Measurements from ENCODE around the gene SP4. TPM values are rescaled to one million over a fixed set of nuclear protein-coding genes. Genes with fewer than 3 reads are reported as not detected.

SP4 gene
- total RNA-seq: 8.6 TPM

GRCh38 chr7:21427871-21428658 lies at the start of gene SP4:
Gene SP4, plus strand, starts transcription at chr7:21428083. Its CDS starts 169 bp downstream, at chr7:21428252.
- Histone ChIP-seq H3K27ac (peak within 1 kb of the TSS; percentile 99), H3K4me1 (peaks cover 49% of the 10 kb centered on the region), H3K4me3 (peak within 1 kb of the TSS; percentile 82 to 83), H3K27me3 (no peaks in the 10 kb centered on the region), H3K9me3 (no peaks in the 10 kb centered on the region), H3K36me3 (no peaks in the 10 kb centered on the region)
- intact Hi-C loops (cut with DNase I): no loop called here
- peak in 1 of 2 donors; percentile 8 for TF ChIP-seq POLR2AphosphoS5 (IDR thresholded peaks at IDR 0.05; ENCODE audit: insufficient read depth in 1 of 2, low read depth in 1 of 2)
- TF ChIP-seq POLR2A (IDR thresholded peaks at IDR 0.05): peak in 1 of 2 donors; percentile 51
- no peak for TF ChIP-seq CTCF (IDR thresholded peaks at IDR 0.05)
- DNase-seq (ENCODE audit: extremely low spot score in 2 of 2): peak in 1 of 2 donors; percentile 96

- no peaks in the 10 kb centered on the region for H3K9me3 ChIP-seq
- DNase-seq (ENCODE audit: extremely low spot score in 2 of 2): no peak
- TF ChIP-seq CTCF (IDR thresholded peaks at IDR 0.05) (no peak), POLR2A (IDR thresholded peaks at IDR 0.05) (no peak), POLR2AphosphoS5 (IDR thresholded peaks at IDR 0.05; ENCODE audit: insufficient read depth in 1 of 2, low read depth in 1 of 2) (no peak)
- H3K27ac ChIP-seq: no peak overlapping the region
- H3K4me3 ChIP-seq: no peak overlapping the region
- no peaks in the 10 kb centered on the region for H3K4me1 ChIP-seq
- H3K36me3 ChIP-seq: no peaks in the 10 kb centered on the region
- intact Hi-C loops (cut with DNase I): no loop called here
- H3K27me3 ChIP-seq: no peaks in the 10 kb centered on the region
These were observed 44.4 kb upstream of the SP4 start for GRCh38 chr7:21383227-21384220.

- TF ChIP-seq POLR2AphosphoS5 (IDR thresholded peaks at IDR 0.05; ENCODE audit: insufficient read depth in 1 of 2, low read depth in 1 of 2) (no peak), POLR2A (IDR thresholded peaks at IDR 0.05) (no peak), CTCF (IDR thresholded peaks at IDR 0.05) (no peak)
- H3K27ac ChIP-seq: no peak overlapping the region
- no peaks in the 10 kb centered on the region for H3K27me3 ChIP-seq
- H3K4me3 ChIP-seq: no peak overlapping the region
- no peaks in the 10 kb centered on the region for H3K9me3 ChIP-seq
- no peaks in the 10 kb centered on the region for H3K36me3 ChIP-seq
- no peak for DNase-seq (ENCODE audit: extremely low spot score in 2 of 2)
- no peaks in the 10 kb centered on the region for H3K4me1 ChIP-seq
- intact Hi-C loops (cut with DNase I): no loop called here
These were observed 33.9 kb upstream of the SP4 start for GRCh38 chr7:21393937-21394336.

GRCh38 chr7:21401944-21402343 lies 25.9 kb upstream of the SP4 start:
- Histone ChIP-seq H3K9me3 (no peaks in the 10 kb centered on the region), H3K4me1 (no peaks in the 10 kb centered on the region), H3K27me3 (no peaks in the 10 kb centered on the region), H3K4me3 (no peak overlapping the region), H3K36me3 (no peaks in the 10 kb centered on the region), H3K27ac (no peak overlapping the region)
- TF ChIP-seq POLR2A (IDR thresholded peaks at IDR 0.05): no peak
- TF ChIP-seq CTCF (IDR thresholded peaks at IDR 0.05): no peak
- TF ChIP-seq POLR2AphosphoS5 (IDR thresholded peaks at IDR 0.05; ENCODE audit: insufficient read depth in 1 of 2, low read depth in 1 of 2): no peak
- intact Hi-C loops (cut with DNase I): no loop called here
- no peak for DNase-seq (ENCODE audit: extremely low spot score in 2 of 2)
